Fibroblast of peridontal ligament (primary cell): ENCODE measurements around the gene ZFAND3.

Experiments
- DNase-seq: peaks from one replicate; pipeline ENCODE4 v3.0.0-alpha.2; 2010; ENCODE audit errors: extremely low read depth

ZFAND3 gene, protein sequence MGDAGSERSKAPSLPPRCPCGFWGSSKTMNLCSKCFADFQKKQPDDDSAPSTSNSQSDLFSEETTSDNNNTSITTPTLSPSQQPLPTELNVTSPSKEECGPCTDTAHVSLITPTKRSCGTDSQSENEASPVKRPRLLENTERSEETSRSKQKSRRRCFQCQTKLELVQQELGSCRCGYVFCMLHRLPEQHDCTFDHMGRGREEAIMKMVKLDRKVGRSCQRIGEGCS

DNA sequence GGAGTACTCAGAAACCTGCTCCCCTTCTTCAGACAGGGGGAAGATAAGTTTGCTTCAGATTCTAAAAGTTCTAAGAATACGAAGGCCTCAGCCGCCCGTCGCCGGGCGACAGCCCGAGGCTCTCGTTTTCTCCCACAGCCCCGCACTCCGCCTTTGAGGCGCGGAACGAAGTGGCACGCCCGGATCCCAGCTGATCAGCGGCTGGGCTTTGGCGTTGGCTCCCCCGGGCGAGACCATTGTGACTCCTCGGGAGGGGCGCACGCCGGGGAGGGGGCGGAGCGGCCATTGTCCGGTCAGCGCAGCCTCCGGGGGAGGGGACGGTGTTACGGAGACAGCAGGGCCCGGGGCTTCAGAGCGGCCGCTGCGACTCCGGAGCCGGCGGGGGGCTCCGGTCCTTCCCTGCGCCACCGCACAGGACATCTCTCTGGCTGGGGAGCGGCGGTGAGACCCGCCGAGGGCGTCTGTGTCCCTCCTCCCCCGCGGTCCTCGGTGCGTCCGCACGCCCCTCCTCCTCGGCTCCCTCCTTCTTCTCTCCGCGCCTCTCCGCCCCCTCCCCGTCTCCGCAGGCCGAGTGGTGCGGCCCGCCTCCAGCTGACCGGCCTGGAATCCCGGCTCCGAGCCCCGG lies at the start of gene ZFAND3:
TSS of gene ZFAND3 (plus strand) at position 551 of the 625 bp plus-strand sequence. CDS start 219 bp downstream, outside the sequence.
- peak; percentile 96 for DNase-seq

DNA sequence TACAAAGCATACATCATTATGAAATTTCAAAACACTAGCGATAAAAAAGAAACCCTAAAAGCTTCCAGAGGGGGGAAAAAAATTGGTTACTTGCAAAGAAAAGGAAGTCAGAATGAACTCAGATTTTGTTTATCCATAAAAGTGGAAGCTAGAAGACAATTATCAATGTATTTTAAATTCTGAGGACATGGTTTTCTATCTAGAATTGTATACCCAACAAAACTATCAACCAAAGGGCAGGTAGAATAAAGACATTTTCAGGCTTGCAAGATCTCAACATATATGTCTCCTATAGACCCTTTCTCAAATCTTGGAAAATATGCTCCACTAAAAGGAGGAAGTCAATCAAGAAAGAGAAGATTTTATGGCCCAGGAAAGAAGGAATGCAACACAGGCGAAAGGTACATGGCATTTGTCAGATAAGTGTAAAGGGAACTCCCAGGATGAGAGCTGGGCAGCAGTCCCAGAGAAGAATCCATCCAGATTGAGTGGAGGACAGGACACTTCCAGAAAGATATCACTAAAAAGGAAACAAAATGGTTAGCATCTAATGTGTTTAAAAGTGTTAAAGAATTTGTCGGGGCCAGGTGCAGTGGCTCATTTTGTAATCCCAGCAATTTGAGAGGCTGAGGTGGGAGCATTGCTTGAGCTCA lies 45.4 kb upstream of the ZFAND3 start:
- DNase-seq: no peak

DNA sequence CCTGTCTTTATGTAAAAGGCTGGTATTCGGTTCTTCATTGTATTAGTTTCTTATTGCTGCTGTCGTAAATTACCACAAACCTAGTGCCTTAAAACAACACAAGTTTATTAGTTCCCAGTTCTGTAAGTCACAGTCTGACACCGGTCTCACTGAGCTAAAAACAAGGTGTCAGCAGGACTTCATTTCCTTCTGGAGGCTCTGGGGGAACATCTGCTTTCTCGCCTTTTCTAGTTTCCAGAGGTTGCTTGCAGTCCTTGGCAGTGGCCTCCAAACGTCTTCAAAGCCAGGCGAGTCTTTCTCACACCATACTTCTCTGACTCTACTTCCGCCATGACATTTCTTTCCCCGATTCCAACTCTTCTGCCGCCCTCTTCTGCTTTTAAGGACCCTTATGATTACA lies 43.0 kb upstream of the ZFAND3 start:
- no peak for DNase-seq

DNA sequence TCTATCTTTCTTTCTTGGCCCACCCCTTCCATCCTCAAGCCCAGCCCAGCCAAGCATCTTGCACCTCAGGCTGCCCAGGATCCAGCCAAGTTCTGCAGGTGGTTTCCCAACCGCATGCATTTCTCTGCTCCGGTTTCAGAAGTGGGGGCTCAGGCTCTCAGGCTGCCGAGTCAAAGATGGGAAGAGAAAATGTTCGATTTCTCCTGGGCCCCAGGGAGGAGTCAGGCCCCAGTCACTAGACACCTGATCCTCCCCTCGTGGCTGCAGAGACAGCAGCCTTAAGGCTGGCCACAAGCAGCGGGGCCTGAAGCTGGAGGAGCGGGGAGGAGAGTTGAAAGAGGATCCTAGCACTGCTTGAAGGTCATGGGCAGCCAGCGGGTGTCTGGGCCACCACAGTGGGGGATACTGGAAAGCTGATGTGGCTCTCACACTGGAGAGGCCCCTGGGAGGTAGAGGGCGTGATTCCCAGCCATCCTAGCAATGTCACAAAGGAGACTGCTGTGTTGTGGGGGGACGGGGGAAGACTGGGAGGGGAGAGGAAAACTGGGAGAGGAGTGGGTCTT lies 42.2 kb upstream of the ZFAND3 start:
- no peak for DNase-seq

DNA sequence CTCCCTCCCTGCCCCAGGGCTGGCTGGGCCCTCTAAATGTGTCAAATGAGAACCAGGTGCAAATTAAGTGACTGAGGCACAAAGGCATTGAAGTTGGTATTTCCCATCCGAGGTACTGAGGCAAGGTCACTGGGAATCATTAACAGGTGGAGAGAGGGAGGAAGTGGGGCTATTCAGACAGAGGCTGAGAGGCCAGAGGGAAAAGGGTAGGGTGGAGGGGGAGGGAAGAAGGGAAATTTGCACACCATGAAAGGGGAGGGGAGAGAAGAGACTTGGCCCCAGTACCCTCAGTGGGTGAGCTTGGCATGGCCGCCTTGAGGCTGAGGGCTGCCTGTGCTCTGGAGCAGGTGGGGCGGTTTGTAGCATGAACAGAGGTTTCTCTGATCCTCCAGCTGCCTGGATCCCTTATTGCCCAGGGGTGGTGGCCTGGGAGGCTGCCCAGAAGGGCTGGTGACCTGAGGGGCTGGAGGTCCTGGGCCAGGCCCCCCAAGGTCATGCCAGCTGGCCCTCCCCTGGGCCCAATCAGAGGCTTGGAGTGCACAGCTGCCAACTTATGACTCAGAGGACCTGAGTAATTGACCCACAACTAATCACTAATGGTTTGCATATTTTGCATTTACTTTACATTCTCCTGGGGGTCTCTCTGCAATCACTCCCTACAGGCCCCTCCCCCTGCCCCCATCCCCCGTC lies 40.3 kb upstream of the ZFAND3 start:
- peak; percentile 50 for DNase-seq

DNA sequence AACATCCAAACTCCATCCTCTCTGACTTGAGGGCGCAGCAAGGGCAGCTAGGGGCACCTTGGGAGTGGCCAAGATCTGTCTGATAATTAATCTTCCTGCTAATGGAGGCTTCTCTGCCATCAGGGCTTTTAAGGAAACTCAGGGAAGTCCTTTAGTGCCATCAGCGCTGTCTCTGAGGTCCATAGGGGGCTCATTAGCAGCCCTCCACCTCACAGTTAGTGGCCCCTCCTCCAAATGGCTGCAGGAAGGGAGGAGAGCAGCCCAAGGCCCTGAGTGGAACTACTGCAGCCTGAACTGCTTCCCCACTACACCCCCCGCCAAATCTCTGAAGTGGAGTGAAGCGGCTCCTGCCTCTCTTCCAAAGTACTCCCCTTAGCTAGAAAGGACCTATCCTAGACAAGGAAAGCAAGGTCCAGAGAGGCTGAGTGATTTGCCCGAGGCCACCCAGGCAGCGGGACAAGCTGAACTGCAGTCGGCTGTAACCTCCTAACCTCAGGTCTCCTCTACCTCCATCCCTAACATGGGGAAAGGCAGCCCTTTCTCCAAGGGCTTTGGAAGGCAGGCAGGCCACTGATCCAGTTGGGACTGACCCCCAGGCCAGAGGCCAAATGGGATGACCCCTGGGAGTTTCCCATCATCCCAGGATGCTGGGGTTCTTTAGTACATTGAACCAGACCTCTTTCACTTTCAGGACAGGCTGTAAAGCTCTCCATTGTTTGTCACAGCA lies 39.5 kb upstream of the ZFAND3 start:
- DNase-seq: no peak

DNA sequence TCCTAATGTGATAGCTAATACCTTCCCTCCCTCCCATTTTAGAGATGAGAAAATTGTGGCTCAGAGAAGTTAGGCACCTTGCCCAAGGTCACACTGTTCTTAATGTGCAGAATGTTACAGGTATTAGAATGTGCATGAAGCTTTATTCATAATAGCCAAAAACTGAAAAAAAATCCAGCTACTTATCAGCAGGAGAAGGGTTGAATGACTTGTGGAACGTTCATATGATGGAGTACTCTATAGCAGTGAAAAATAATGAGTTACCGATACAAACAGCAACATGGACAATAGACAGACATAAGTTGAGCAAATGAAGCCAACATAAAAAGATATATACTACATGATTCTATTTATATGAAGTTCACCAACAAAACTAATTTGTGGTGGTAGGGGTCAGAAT lies 37.7 kb upstream of the ZFAND3 start:
- no peak for DNase-seq

DNA sequence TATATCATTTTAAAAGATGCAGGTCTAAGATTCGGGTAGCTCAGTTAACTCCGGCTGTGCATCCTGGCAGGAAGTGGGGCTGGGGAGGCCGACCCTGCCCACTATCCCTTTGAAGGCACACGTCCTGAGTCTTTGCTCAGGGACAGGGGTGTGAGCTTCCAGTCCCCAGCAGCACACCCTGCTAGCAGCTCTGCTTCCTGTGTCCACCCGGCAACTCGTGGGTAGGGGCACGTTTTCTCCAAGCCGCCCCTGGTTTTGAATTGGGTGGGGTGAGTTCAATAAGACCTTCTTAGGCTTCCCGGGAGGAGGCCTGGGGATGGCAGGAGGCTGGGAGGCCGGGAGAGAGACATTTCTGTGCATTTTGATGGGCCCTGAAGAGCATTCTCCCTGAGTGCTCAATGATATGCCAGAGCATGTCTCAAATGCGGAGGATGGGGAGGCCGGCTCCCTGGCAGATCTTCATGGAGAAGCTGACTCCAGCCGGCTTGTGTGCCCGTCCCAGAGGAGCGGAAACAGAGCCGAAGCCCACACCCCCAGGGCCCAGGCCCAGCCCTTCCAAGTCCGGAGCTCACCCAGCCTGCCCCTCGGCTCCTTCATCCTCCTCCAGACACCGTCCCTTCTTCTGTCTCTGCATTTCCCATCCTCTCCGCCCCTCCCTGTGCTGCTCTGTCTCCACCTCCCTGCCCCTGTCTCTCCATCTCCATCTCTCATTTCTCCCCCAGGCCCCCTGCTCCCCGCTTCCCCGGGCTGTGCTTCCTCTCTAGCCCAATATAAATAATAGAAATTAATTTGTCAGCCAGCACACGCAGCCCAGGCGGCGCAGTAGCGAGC lies 36.3 kb upstream of the ZFAND3 start:
- DNase-seq: peak; percentile 48

DNA sequence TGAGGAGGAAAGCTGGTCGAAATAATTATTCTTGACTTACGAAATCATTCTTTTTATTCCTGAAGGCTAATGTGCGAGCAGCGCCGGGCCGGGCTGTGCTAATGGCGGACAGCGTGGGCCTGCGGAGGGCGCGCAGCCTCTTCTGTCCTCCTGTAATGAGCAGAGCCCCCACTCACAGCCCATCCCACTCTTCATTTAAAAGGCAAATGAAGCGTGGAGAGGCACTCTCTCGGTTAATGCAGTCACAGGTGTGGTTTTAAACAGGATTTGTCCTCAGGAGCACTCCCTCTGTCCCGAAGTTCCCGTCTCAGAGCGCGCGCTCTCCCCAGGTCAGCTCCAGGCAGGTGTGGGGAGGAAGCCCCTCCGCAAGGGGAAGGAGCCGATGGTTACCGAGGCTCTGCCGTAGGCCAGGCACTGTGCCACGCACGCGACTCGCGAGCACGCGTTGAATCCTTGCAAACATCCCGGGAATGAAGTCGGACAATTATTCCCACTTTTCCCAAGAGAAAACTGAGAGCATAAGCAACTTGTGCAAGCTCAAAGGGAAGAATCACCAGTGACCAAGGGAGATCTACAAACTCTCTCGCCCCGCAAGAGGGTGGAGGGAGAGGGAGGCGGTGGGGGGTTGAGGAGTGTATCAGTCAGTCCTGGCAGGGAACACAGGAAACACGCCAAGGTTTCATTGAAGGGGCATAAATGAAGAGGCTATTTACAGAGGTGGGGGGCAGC lies 35.5 kb upstream of the ZFAND3 start:
- peak; percentile 83 for DNase-seq

DNA sequence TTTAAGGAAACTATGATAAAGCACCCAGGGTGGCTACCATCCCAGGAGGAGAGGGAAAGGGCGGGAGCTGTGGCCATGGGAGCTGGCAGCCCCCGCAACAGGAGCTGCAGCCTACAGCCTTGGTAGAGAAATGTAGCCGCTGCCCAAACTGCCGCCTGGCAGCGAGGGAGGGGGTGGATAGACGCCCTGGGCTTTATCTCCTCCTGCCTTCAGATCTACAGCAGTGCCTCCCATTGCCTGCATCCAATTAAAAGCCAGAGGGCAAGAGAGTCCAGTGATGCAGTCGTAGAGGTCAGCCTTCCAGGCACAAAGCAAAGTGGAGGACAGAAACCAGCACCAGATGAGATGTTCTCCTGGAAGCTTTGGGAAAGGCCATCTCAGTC lies 35.0 kb upstream of the ZFAND3 start:
- peak; percentile 27 for DNase-seq

DNA sequence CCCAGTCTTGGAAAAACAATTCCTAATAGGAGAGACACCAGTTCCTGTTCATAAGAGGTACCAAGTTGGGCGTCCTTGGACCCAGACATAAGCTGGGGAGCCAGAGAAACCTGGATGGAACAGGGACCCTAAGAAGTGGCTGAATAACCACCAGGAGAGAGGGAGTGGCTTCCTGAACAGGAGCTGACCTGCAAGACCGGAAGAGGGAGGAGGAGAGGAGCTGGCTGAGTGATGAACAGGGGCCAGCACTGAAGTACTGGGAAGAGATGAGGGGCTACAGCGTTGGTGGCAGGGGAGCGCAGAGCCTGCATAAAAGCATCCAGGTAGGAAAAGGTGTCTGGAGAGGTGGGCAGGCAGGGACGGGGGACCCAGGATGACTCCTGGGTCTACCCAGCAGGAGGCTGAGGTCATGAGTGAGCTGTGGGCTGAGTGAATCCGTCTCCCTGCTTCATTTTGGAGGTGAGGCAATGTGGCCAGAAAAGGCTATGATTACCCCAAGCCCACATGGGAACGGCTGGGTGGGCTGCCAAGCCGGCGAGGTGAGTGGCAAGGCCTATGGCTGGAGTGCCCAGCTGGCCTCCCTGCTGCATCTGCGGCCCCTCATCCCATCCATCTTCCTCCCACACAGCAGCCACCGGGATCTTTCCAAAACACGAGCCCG lies 34.4 kb upstream of the ZFAND3 start:
- no peak for DNase-seq

DNA sequence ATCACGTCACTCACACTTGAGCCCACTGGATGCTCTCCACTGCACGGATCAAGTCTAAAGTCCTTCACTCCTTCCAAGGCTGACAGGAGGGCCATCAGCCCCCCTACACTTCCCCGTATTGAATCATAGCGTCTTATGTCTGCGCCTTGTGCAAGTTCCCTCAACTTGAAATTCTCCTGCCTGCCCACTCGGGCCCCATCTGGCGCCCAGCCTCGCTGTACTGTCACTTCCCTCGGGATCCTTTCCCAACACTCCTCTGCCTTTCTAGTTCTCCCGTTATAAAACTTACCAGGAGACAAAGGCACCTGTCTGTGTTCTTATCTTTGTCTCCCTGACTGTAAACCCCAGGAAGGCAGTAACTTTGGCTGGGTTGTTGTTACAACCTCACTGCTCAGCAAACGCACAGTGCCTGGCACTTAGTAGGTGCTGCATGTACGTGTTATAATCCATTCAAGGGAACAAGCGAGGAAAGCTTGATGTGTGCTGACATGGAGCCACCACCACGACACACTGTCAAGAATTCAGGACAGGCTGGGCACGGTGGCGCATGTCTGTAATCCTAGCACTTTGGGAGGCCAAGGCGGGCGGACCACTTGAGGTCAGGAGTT lies 33.8 kb upstream of the ZFAND3 start:
- no peak for DNase-seq

DNA sequence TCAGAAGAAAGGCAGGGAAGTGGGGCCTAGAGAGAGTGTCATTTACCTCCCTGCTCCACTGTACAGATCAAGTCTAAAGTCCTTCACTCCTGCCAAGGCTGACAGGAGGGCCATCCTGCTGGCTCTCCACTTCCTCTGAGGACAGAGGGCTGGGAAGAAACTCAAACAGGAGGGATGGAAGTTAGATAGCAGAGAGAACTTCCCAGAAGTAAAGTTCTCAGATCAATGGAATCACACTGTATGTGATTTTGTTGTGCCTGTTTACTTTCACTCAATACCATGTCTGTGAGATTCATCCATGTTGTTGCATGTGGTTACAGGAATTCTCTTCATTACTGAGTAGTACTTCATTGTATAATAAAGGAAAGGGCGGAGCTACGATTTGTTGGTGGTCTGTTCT lies 32.3 kb upstream of the ZFAND3 start:
- no peak for DNase-seq

DNA sequence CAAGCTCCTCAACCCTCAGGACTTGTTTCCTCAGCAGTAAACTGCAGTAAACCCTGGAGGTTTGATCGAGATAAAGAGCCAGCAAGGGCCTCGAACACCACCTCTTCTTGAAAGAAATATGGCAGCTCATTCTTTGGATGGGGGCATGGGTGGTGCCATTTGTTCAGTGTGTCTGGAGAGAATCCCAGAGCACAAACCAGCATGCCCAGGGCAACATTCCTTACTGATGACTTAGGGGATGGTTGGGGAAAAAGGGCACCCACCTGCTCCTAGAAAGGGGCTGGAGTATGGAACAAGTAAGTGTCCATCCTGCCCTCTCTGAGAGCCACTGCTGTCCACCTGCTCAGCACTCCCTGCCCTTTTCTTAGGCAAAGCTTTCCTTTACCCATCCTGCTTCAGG lies 31.3 kb upstream of the ZFAND3 start:
- peak; percentile 9 for DNase-seq

DNA sequence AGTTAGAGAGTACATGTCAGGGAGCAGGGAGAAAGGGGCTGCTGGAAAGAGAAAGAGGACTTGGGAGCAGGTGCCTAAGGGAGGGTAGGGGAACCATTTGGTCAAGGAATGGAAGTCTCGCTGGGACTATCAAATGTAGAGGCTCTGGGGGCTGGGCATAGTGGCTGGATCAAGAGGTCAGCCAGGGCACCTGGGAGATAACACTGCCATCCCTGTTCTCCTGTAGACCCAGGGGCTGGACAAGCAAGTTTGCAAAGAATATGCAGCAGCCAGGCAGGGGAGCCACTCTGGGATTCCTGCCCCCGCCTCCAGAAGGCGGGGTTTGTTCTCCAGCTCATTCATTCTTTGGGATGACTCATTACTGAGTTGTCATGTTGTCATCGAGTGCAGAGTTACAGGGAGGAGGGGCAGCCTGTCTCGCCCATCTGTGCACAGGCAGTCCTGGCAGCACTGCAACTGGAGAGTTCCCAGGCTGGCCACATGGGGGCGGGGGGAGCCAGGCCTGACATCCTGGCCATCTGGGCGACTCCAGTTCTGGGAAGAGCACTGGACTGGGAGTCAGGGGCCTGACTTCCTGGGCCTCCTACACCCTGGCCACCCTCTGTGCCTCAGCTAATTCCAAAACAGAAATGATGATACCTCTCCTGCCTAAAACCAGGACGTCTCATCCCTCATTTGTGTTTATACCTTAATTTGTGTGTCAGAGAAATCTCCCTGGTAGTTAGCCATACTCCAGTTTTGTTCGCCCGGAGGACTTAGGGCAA lies 28.2 kb upstream of the ZFAND3 start:
- peak; percentile 97 for DNase-seq

DNA sequence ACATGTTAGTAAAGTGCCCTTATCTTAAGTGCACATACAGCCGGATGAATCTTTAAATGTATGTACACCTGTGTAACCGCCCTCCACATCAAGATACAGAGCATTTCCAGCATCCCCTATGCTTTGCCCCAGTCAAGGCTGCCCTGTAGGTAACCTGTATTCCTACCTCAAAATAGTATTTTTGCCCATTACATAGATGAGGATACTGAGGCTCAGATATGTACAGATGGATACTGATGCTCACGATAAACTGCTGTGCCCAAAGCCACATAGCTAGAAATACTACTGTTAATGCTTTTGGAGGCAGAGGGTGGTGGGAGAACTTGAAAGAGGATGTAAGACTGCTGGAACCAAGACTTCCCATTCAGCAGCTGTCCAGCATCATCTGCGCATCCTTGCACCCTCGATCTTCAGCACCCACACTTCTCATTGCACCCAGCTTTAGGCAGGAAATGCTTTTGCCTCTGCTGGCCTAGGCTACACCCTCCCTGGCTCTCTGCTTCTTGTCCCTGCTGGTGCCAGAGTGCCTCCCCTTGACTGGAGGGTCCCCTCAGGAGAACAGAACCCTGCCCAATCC lies 27.0 kb upstream of the ZFAND3 start:
- DNase-seq: peak; percentile 5

DNA sequence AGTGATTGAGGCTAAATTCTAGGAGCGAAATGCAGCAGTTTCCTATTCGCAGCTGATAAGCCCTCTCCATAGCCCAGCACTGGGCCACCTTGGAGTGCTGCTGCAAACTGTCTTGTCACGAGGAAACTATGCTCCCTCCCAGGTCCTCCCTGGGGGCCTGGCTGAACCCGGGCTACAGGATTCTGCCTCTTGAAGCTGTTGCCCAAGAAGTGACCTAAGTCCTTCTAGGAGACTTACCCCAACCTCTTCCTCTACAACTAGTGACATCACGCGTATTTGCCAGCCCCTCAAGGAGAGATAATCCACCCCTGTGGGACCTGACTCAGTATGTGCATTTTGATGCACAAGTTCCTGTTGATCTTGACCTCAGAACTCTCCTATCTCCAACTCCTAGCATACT lies 26.5 kb upstream of the ZFAND3 start:
- peak; percentile 5 for DNase-seq

DNA sequence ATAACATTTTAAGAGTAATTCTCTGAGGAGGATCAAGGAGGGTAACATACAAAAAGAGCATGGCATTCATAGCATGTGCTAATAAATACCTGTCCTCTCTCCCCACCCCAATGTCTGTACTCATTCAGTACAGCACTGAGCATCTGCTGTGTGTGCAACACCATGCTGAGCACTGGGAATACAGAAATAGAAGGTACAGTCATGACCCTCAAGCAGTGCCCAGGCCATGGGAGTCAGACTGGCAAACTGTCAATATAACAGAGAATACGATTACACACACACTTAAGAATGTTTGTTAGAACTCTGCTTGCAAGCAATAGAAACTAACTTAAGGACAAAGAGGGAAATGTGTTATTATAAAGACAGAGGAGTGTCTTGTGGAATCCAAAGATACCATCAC lies 24.7 kb upstream of the ZFAND3 start:
- DNase-seq: peak; percentile 71
